ENCODE data around the gene NEGR1. TPM values are rescaled to one million over a fixed set of nuclear protein-coding genes. Genes with fewer than 3 reads are reported as not detected.

Gene NEGR1
- total and polyA plus RNA-seq, 9 of the 15 experiments (the other 6 are each of a cell fraction or from before 2014, with no cell fraction given): not detected

- CTCF ChIA-PET (ENCODE audit: low intra/inter-chr PET ratio): no interaction called here
- Histone ChIP-seq H3K27ac (ENCODE audit: extremely low read depth, low read depth, low read length) (no peak overlapping the region), H3K9me3 (replicated peaks; ENCODE audit: control insufficient read depth, insufficient read depth, low read depth, low read length) (no peaks in the 10 kb centered on the region; the same call in 1 of the 2 replicates), H3K9ac (ENCODE audit: insufficient read depth in 1 of 2, low read depth in 2 of 2, low read length in 2 of 2) (no peak overlapping the region), H3K79me2 (ENCODE audit: control insufficient read depth, insufficient read depth, low read length) (no peaks in the 10 kb centered on the region), H3K27me3 (ENCODE audit: control insufficient read depth in 2 of 2, insufficient read depth in 2 of 2, low read length in 2 of 2) (no peaks in the 10 kb centered on the region), H3K4me2 (ENCODE audit: insufficient read depth, low read length) (no peak overlapping the region), H3K36me3 (ENCODE audit: control insufficient read depth, insufficient read depth, low read length) (no peaks in the 10 kb centered on the region), H3K4me3 (no peak overlapping the region), H3K4me1 (replicated peaks in 1 of 2; ENCODE audit: control insufficient read depth in 2 of 2, insufficient read depth in 2 of 2, low read length in 2 of 2) (no peaks in the 10 kb centered on the region), H4K20me1 (replicated peaks; ENCODE audit: control insufficient read depth, insufficient read depth, low read length) (no peaks in the 10 kb centered on the region), H2AFZ (ENCODE audit: low read depth, low read length) (no peak overlapping the region), H3K9me1 (ENCODE audit: control insufficient read depth, insufficient read depth, low read length) (no peaks in the 10 kb centered on the region)
- no peak for ATAC-seq
- in situ Hi-C loops (cut with MboI): no loop called here
- TF ChIP-seq, protein P1, sequence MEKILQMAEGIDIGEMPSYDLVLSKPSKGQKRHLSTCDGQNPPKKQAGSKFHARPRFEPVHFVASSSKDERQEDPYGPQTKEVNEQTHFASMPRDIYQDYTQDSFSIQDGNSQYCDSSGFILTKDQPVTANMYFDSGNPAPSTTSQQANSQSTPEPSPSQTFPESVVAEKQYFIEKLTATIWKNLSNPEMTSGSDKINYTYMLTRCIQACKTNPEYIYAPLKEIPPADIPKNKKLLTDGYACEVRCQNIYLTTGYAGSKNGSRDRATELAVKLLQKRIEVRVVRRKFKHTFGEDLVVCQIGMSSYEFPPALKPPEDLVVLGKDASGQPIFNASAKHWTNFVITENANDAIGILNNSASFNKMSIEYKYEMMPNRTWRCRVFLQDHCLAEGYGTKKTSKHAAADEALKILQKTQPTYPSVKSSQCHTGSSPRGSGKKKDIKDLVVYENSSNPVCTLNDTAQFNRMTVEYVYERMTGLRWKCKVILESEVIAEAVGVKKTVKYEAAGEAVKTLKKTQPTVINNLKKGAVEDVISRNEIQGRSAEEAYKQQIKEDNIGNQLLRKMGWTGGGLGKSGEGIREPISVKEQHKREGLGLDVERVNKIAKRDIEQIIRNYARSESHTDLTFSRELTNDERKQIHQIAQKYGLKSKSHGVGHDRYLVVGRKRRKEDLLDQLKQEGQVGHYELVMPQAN (IDR thresholded peaks at IDR 0.05; ENCODE audit: borderline replicate concordance): no peak
- TF ChIP-seq CCNT2 (IDR thresholded peaks at IDR 0.05; ENCODE audit: borderline replicate concordance, extremely low read depth, insufficient read length, low read depth, low read length): no peak
- TF ChIP-seq ELF4 (CRISPR knock-in tag; IDR thresholded peaks at IDR 0.05): no peak
- TF ChIP-seq FOXJ3 (CRISPR knock-in tag; IDR thresholded peaks at IDR 0.05): no peak
- TF ChIP-seq DACH1 (IDR thresholded peaks at IDR 0.05; ENCODE audit: partially characterized antibody): no peak
- TF ChIP-seq JUN (IDR thresholded peaks at IDR 0.05; ENCODE audit: borderline replicate concordance, low read depth, low read length): no peak
- TF ChIP-seq JUN (CRISPR knock-in tag; IDR thresholded peaks at IDR 0.05; ENCODE audit: borderline replicate concordance): no peak
- TF ChIP-seq HOXB6 (CRISPR knock-in tag; IDR thresholded peaks at IDR 0.05; ENCODE audit: borderline replicate concordance): no peak
- TF ChIP-seq JUND (IDR thresholded peaks at IDR 0.05; ENCODE audit: borderline replicate concordance, low read depth, low read length): no peak
- TF ChIP-seq JUND (tag; IDR thresholded peaks at IDR 0.05; ENCODE audit: borderline replicate concordance, low read depth, low read length): no peak
- no peak for TF ChIP-seq TCF3 (CRISPR knock-in tag; IDR thresholded peaks at IDR 0.05)
- no peak for TF ChIP-seq SETDB1 (IDR thresholded peaks at IDR 0.05; ENCODE audit: low read length)
- no peak for TF ChIP-seq HLTF (IDR thresholded peaks at IDR 0.05)
- no peak for TF ChIP-seq PCBP1 (IDR thresholded peaks at IDR 0.05; ENCODE audit: low read depth, low read length, poor library complexity, severe bottlenecking)
- no peak for TF ChIP-seq EGR1 (conservative IDR thresholded peaks at IDR 0.05)
- TF ChIP-seq KLF1 (tag; IDR thresholded peaks at IDR 0.05): no peak
- no peak for TF ChIP-seq ZBTB34 (CRISPR knock-in tag; IDR thresholded peaks at IDR 0.05)
- TF ChIP-seq TRIM28 (IDR thresholded peaks at IDR 0.05): no peak
- DNase-seq (ENCODE audit: extremely low read depth in 1 of 4, low spot score in 3 of 4): no peak
- FAIRE-seq: no peak
- no TSS peak for BruUV-seq (replicated peaks)
- 0% methylated on average over 4 of the region's 4 CpGs for WGBS (ENCODE audit: insufficient coverage, low coverage, missing lambda C conversion rate)
- intact Hi-C loops (cut with micrococcal nuclease): no loop called here
- POLR2A ChIA-PET: no interaction called here
Measured at GRCh38 chr1:71657891-71658679, 624.3 kb downstream of the NEGR1 start.
